DOHH2 (cell line): ENCODE data around the gene PTGIS.
"Not testable (repeated sequence)": the region's sequence is repeated elsewhere in the genome, so short reads cannot be mapped to it uniquely, and the experiment has no call there.

Source experiments
- H3F3A ChIP-seq: fragments of 200-600 bp; sonication (generic), shearing (Covaris generic); 2 replicates; pipeline ENCODE4 v1.6.0; 2016; ENCODE audit warnings: antibody characterized with exemption, mild to moderate bottlenecking; ENCODE audit not compliant: control insufficient read depth, insufficient read depth
- H3K27ac ChIP-seq: fragments of 200-600 bp; sonication (generic); 2 replicates; pipeline ENCODE4 v1.5.1; 2014; ENCODE audit warnings: low read depth, mild to moderate bottlenecking, low read length, moderate library complexity
- H3K27me3 ChIP-seq: fragments of 200-600 bp; sonication (generic); 2 replicates; pipeline ENCODE4 v1.6.1; 2014; ENCODE audit warnings: mild to moderate bottlenecking, low read length, mixed read lengths; ENCODE audit not compliant: control insufficient read depth
- H3K36me3 ChIP-seq: fragments of 200-600 bp; sonication (generic); 2 replicates; pipeline ENCODE4 v1.6.1; 2014; ENCODE audit warnings: mild to moderate bottlenecking, low read length, moderate library complexity, mixed read lengths; ENCODE audit not compliant: control insufficient read depth
- H3K4me1 ChIP-seq: fragments of 200-600 bp; sonication (generic); 2 replicates; pipeline ENCODE4 v1.6.1; 2014; ENCODE audit warnings: mild to moderate bottlenecking, low read length, mixed read lengths; ENCODE audit not compliant: control insufficient read depth
- H3K4me2 ChIP-seq: fragments of 200-600 bp; sonication (generic); 2 replicates; pipeline ENCODE4 v1.6.0; 2014; ENCODE audit warnings: mild to moderate bottlenecking, low read length, moderate library complexity
- H3K4me3 ChIP-seq: fragments of 200-600 bp; sonication (generic); 2 replicates; pipeline ENCODE4 v1.5.1; 2014; ENCODE audit warnings: mild to moderate bottlenecking, low read length, mixed read lengths
- H3K79me2 ChIP-seq: fragments of 200-600 bp; sonication (generic); 2 replicates; pipeline ENCODE4 v1.6.1; 2014; ENCODE audit warnings: mild to moderate bottlenecking, low read length, mixed read lengths; ENCODE audit not compliant: control insufficient read depth
- H3K9me2 ChIP-seq: fragments of 200-600 bp; sonication (generic); replicated peaks from 2 replicates; pipeline ENCODE4 v1.6.1; 2014; ENCODE audit warnings: mild to moderate bottlenecking, low read length, mixed read lengths; ENCODE audit not compliant: control insufficient read depth
- H3K9me3 ChIP-seq: fragments of 200-600 bp; sonication (generic); 2 replicates; pipeline ENCODE4 v1.6.1; 2014; ENCODE audit warnings: antibody characterized with exemption, low read length, mixed read lengths; ENCODE audit not compliant: control insufficient read depth, insufficient read depth
- H4K20me1 ChIP-seq: fragments of 200-600 bp; sonication (generic); 2 replicates; pipeline ENCODE4 v1.6.0; 2014; ENCODE audit warnings: low read depth, mild to moderate bottlenecking, antibody characterized with exemption, low read length, moderate library complexity; ENCODE audit not compliant: control insufficient read depth, insufficient read depth
- EZH2phosphoT487 ChIP-seq: fragments of 200-600 bp; sonication (generic); IDR thresholded peaks from 2 replicates; pipeline ENCODE4 v1.6.1; 2017; ENCODE audit warnings: borderline replicate concordance, mild to moderate bottlenecking, antibody characterized with exemption, low read length, moderate library complexity, mixed read lengths
- TF ChIP-seq, protein P1 (sequence below): fragments of 200-600 bp; sonication (generic); IDR thresholded peaks from one replicate; pipeline ENCODE4 v1.5.1; 2014; ENCODE audit warnings: antibody characterized with exemption, mild to moderate bottlenecking, low read depth, low read length; ENCODE audit not compliant: poor library complexity, severe bottlenecking

Gene PTGIS

DNA sequence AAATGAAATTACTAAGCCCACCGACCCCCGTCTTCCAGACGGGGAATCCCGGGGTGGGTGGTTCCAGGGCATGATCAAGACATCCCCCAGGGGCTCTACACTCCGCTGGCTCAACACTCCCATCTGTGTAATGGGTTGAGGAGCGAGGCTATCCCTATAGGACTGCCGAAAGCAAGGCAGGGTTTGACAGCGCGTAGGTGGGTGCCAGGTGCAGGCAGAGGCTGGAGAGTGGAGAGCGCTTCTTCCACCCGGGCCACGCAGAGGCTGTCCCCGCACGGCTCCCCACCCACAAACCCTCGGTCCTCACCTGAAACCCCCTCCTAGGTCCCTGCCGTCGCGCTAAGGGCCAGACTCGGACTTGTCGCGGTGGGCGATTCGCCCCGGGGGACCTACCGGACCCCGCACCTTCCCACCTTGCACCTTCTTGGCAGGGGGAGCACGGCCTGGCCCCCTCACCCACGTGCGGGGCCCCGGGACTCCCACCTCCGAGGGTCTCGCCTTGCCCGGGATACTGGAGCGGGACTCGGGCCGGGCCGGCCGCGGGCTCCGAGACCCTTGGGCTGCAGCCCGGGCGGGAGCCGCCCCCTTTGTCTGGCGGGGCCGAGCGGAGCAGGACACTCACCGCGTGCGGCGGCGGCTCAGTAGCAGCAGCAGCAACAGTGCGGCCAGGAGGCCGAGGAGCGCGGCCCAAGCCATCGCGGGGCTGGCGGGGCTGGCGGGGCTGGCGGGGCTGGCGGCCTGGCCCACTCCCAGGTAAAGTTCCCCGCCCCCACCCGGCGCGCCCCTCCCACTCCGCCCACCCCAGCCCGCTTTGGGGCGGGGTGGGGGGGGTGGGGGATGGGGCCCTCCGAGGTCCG lies at the start of gene PTGIS:
PTGIS (minus strand) TSS at position 717 of the 857 bp plus-strand sequence; CDS start at position 696, 21 bp downstream.
- Histone ChIP-seq H3K27me3 (peaks cover 32% of the 10 kb centered on the region), H3K27ac (no peak within 1 kb of the TSS), H3K79me2 (no peaks in the 10 kb centered on the region), H3K4me3 (no peak within 1 kb of the TSS), H3K9me3 (no peaks in the 10 kb centered on the region), H3K4me1 (no peaks in the 10 kb centered on the region), H3K4me2 (no peak within 1 kb of the TSS), H3K36me3 (no peaks in the 10 kb centered on the region), H4K20me1 (no peaks in the 10 kb centered on the region), H3F3A (no peaks in the 10 kb centered on the region; the same call in 1 of the 2 replicates), H3K9me2 (no peaks in the 10 kb centered on the region)
- TF ChIP-seq EZH2phosphoT487, result no peak
- TF ChIP-seq, protein P1, sequence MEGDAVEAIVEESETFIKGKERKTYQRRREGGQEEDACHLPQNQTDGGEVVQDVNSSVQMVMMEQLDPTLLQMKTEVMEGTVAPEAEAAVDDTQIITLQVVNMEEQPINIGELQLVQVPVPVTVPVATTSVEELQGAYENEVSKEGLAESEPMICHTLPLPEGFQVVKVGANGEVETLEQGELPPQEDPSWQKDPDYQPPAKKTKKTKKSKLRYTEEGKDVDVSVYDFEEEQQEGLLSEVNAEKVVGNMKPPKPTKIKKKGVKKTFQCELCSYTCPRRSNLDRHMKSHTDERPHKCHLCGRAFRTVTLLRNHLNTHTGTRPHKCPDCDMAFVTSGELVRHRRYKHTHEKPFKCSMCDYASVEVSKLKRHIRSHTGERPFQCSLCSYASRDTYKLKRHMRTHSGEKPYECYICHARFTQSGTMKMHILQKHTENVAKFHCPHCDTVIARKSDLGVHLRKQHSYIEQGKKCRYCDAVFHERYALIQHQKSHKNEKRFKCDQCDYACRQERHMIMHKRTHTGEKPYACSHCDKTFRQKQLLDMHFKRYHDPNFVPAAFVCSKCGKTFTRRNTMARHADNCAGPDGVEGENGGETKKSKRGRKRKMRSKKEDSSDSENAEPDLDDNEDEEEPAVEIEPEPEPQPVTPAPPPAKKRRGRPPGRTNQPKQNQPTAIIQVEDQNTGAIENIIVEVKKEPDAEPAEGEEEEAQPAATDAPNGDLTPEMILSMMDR, result no peak

DNA sequence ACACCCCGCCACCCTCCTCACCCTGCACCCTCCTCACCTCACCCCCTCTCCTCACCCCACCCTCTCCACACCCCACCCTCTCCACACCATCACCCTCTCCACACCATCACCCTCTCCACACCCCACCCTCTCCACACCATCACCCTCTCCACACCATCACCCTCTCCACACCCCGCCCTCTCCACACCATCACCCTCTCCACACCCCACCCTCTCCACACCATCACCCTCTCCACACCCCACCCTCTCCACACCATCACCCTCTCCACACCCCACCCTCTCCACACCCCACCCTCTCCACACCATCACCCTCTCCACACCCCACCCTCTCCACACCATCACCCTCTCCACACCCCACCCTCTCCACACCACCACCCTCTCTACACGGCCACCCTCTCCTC lies 49.5 kb upstream of the PTGIS start:
- Histone ChIP-seq H3F3A (peaks cover 18% of the 10 kb centered on the region), H3K4me1 (peaks cover 44% of the 10 kb centered on the region)
- not testable (repeated sequence) for H3K9me3 ChIP-seq, H3K27ac ChIP-seq, H3K9me2 ChIP-seq, H3K4me3 ChIP-seq, H4K20me1 ChIP-seq, H3K4me2 ChIP-seq, H3K36me3 ChIP-seq, H3K27me3 ChIP-seq, H3K79me2 ChIP-seq

DNA sequence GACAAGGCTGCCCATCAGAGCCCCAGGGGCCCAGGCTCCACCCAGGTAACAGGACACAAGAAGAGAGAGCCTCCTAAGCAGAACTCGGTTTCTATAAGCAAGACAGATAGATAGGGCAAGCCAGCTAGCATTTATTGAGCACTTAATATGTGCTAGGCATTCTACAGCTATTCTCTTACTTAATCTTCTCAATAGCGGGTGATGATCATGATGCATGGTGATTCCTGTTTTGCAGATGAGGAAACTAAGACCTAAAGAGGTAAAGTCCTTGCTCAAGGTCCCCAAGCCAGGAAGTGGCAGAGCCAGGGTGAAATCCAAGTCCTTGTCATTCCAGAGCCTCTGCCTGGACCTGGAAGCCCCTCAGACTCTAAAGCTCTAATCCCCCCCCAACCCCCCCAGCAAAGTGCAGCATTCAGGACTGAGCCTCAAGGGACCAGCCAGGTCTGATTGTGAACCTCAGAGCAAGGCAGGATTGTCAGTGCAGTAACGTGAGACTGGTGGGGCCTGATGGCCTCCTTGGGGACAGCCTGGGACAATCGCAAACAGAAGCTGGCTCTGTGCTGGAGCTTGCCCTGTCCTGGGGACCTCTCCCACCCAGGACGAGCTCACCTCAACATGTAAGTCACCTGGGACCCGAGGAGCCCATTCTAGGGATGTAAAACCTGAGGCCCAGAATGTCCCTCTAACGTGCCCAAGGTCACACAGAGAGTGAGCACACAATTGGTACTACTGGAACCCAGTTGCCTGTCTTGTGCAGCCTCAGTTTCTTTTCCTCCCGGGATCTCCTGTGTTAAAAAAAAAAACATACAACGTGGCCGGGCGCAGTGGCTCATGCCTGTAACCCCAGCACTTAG lies 48.4 kb upstream of the PTGIS start:
- H3K4me2 ChIP-seq, result no peak overlapping the region
- no peaks in the 10 kb centered on the region for H3K9me2 ChIP-seq
- peaks cover 39% of the 10 kb centered on the region for H3K4me1 ChIP-seq
- no peak overlapping the region for H3K27ac ChIP-seq
- H3K79me2 ChIP-seq, result no peaks in the 10 kb centered on the region
- TF ChIP-seq EZH2phosphoT487, result no peak
- TF ChIP-seq, protein P1, result no peak
- H3K4me3 ChIP-seq, result no peak overlapping the region
- H3F3A ChIP-seq, result peaks cover 9% of the 10 kb centered on the region
- no peaks in the 10 kb centered on the region for H3K27me3 ChIP-seq
- no peaks in the 10 kb centered on the region for H4K20me1 ChIP-seq
- H3K36me3 ChIP-seq, result no peaks in the 10 kb centered on the region
- no peaks in the 10 kb centered on the region for H3K9me3 ChIP-seq
